ENCODE data around the gene PEA15. TPM values are rescaled to one million over a fixed set of nuclear protein-coding genes. Genes with fewer than 3 reads are reported as not detected.

The PEA15 gene
- total RNA-seq, 4 donors from 2014 or later = 89.7 to 144 (median 124) TPM

- TF ChIP-seq CTCF (IDR thresholded peaks at IDR 0.05; ENCODE audit: low read depth) = no peak
Observed at GRCh38 chr1:160204526-160205241, 500 bp upstream of the PEA15 start.

- TF ChIP-seq CTCF (IDR thresholded peaks at IDR 0.05; ENCODE audit: low read depth) = no peak
Observed at GRCh38 chr1:160206036-160206389, 829 bp downstream of the PEA15 start.

- TF ChIP-seq CTCF (IDR thresholded peaks at IDR 0.05; ENCODE audit: low read depth) = no peak
Observed at GRCh38 chr1:160206421-160207117, 1.4 kb downstream of the PEA15 start.

GRCh38 chr1:160207118-160207650 lies 2.0 kb downstream of the PEA15 start:
- TF ChIP-seq CTCF (IDR thresholded peaks at IDR 0.05; ENCODE audit: low read depth) = no peak

GRCh38 chr1:160207771-160208556 lies 2.8 kb downstream of the PEA15 start:
- no peak for TF ChIP-seq CTCF (IDR thresholded peaks at IDR 0.05; ENCODE audit: low read depth)

- TF ChIP-seq CTCF (IDR thresholded peaks at IDR 0.05; ENCODE audit: low read depth) = no peak
Observed at GRCh38 chr1:160208557-160209320, 3.6 kb downstream of the PEA15 start.

Measured in subcutaneous adipose tissue (tissue), 4 donors.